Measurements from ENCODE around the gene FADS6. TPM values are rescaled to one million over a fixed set of nuclear protein-coding genes. Genes with fewer than 3 reads are reported as not detected.

FADS6 gene
- total RNA-seq, 1 donor from 2014 or later = 0.16 TPM

DNA sequence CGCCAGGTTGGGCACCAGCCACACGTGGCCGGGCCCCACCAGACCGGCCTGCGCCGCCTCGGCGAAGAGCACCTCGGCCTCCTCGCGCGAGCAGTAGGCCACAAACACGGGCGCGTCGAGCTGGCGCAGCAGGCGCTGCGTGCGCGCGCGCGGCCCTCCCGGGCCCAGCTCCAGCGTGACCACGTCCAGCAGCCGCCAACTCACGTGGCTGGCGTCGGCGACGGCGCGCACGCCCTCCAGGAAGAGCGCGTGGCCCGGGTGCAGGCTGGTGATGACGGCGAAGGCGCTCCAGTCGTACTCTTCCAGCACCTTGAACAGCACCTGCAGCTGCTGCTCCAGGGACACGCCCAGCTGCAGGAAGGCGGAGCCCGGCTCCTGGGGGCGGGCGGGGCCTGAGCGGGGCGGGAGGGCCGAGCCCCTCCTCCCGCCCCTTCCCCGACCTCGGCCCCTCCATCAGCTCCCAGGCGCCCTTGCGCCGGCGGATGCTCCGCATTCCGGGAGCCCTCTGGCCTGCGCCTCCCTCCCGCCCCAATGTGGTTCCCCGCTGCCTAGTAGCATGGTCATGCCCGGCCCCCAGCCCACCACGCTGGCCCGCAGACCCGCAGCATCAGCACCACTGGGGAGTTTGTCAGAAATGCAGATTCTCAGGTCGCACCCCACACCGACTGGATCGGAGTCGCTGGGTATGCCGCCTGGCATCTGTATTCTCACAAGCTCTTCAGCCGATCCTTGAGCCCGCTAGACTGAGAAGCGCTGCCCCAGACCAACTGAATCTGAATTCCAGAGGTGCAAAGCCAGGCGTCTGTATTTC lies 41.0 kb downstream of the FADS6 start:
- no peak for DNase-seq

DNA sequence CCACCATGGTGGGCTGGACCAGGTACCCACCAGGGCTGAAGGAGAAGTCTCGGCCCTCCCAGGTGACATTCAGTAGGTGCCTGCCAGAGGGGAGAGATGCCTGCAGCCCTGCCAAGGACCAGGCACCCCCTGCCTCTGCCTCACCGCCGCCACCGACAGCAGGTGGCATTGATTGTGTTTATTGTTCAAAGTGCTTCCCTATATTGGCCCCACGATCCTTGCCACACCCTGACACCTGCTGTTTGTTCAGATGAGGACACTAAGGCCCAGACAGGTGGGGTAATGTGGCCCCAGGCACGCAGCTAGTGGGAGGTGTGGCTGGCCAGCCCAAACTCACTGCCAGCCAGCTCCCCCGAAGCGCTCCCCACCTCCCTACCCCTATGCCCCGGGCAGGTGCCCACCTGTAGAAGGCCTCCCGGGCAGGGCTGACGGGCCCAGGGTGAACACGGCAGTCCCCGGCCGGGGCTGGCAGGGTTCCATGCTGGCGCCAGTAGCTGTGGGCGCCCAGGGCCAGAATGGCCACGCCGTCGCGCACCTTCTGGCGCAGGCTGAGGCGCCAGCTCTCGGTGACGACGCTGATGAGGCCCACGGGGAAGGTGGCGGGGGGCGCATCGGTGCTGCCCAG lies 41.7 kb downstream of the FADS6 start:
- DNase-seq = no peak

DNA sequence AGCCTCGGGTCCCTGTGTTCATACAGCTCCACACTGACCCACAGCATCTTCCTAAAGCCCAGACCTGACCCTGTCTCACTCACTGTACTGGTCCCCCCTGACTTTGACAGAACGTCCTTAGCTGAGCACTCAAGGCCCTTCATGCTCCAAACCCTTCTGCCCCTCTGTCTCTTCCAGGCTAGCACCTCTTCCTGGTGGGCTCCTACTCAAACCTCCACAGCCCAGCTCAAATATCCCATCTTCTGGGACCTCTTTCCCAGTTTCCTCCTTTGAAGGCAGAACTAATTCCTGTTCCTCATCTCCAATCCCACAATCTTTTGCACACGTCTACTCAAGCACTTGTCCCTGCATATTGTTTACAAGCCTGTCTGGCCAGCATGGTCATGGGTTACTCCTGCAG lies 42.5 kb downstream of the FADS6 start:
- no peak for DNase-seq

DNA sequence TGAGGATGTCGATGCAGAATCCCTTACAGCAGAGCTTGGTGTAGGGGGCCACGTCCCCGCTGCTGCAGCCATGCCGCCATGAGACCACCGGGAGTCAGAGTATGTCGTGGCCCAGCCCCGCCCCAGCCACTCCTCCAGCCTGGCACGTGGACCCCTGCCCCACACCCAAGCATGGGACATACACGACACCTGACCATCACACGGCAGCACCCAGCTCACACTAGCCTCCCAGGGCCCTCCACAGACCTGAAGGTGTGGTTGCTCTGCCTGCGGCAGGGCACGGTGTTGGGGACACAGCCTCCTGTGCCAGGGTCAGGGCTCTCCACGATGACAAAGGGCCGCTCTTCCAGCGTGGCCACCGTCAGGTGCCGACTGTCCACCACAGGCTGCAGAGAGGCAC lies 43.1 kb downstream of the FADS6 start:
- no peak for DNase-seq

DNA sequence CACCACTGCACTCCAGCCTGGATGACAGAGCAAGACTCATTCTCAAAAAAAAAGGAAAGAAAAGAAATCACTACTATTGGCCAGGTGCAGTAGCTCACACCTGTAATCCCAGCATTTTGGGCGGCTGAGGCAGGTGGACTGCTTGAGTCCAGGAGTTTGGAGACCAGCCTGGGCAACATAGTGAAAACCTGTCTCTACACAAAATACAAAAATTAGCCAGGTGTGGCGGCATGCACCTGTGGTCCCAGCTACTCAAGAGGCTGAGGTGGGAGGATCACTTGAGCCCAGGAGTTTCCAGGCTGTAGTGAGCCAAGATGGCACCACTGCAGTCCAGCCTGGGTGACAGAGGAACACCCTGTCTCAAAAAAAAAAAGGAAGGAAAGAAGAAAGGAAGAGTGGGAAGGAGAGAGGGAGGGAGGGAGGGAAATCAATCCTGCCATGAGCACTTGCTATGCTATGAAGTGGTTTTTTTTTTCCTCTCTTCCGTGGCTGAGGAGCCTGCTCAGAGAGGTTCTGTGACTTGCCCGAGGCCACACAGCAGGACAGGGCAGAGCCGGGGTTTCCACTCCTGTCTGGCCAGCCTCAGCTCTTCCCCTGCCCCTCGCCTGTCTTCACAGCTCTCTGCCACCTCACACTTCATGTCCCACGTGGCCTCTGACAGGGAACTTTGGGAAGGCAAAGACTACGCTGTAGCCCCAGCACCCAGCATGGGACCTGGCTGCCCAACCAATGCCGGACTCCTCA lies 44.6 kb downstream of the FADS6 start:
- no peak for DNase-seq

DNA sequence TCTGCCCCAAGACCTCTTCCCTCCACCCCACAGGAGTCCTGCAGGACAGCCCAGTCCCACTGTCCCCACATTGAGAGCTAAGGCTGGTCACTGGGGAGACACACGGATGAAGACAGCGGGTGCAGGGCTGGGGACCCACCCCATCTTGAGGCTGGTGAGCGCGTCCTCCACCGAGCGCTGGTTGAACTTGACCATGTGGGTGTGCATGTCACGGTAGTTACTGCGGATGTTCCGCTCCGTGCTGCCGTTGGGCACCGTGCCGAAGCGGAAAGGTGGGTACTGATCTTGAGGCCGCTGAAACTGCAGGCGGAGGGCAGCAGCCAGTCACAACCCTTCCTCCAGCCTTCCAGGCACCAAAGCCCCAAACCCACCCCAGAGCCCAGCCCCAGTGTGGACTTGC lies 46.8 kb downstream of the FADS6 start:
- no peak for DNase-seq

DNA sequence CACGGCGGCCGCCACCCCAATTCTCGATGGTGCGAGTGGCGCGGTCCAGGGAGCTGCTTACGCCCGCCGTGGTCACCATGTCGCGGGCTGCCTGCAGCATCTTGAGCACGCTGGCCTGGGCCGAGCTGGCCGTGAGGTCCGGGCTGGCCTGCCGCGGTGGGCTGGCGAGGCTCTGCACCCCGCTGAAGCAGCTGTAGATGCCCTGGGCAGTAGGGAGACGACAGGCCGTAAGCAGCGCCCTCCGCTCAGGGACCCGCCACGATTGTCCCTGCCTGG lies 50.1 kb downstream of the FADS6 start:
- DNase-seq = no peak

DNA sequence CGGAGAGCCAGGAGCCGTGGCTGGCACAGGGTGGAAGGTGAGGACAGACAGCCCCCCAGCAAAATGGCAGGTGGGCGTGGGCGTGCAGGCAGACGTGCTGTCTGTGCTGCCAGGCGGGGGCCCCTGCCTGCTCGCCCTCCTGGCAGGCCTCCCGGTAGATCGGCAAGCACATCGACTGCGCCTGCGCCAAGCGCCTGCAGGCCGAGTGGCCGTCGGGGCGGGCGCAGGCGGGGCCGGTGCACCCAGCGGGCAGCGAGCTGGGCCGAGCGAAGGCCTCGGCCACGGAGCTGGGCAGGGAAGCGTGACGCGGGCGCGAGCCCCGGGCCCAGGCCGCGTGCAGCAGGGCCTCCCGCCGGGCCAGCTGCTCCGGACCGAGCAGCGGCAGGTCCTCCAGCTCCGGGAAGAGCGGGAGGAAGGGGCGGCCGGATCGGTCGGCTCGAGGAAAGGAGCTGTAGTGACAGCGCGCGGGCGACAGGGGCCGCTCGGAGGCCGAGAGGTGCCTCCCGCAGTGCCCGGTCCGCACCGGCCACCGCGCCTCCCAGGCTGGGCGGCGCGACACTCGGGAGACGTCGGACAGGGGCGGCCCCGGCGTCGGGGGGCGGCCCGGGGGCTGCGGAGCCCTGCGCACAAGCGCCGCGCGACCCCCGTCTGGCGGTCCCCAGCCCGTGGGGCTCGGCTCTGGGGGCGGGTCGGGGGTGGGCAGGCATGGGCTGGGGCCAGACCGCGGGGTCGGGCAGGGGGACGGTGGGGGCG lies 50.7 kb downstream of the FADS6 start:
- DNase-seq = peak; percentile 31

DNA sequence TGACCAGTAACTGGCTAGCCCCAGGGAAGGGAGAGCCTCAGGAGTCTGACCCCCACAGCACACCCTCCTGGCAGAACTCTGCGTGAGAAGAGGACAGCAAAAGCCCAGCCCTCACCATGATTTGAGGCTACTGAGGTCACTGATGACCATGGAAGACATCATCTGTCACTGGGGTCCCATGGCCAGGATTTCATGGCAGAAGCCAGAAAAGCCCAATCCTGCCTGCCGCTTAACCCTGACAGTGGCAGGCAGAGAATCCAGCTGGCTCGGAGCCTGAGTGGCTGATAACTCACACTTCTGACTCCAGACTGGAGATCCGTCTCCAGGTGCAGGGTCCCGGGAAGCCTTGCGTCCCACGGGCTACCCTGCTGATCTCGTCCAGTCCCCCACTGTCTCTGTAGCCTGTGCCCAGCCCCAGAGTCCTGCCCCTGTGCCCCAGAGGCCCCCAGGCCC lies 51.3 kb downstream of the FADS6 start:
- no peak for DNase-seq

DNA sequence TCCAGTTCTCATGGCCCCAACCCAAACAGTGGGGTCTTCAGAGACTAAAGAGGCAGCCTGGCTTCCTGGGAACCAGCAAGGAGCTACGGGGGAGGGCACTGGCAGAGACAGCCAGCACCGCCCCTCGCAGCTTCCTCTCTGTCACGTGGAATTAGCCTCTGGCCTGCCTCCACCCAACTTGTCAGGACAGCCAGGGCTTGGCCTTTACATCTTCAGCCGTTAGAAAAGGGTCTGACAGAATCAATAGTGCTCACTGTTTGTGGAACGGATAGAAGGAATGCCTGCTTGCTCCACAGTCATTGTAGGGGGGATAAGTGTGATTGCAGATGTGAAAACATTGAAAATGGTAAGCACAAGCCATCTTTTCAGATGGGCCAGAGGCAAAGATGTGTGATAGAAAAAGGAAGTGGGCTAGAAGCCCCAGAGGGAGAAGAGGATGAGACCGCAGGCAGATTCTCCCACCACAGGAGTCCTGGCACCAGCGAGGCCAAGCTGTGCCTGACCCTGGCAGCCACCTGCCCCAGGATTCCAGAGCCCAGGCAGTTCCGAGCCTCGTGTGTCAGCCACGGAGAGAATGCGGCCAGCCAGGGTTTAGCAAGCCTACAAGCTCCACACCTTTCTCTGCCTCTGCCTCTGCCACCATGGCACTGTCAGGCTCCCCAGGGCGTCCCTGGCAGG lies 52.3 kb downstream of the FADS6 start:
- peak; percentile 22 for DNase-seq

DNA sequence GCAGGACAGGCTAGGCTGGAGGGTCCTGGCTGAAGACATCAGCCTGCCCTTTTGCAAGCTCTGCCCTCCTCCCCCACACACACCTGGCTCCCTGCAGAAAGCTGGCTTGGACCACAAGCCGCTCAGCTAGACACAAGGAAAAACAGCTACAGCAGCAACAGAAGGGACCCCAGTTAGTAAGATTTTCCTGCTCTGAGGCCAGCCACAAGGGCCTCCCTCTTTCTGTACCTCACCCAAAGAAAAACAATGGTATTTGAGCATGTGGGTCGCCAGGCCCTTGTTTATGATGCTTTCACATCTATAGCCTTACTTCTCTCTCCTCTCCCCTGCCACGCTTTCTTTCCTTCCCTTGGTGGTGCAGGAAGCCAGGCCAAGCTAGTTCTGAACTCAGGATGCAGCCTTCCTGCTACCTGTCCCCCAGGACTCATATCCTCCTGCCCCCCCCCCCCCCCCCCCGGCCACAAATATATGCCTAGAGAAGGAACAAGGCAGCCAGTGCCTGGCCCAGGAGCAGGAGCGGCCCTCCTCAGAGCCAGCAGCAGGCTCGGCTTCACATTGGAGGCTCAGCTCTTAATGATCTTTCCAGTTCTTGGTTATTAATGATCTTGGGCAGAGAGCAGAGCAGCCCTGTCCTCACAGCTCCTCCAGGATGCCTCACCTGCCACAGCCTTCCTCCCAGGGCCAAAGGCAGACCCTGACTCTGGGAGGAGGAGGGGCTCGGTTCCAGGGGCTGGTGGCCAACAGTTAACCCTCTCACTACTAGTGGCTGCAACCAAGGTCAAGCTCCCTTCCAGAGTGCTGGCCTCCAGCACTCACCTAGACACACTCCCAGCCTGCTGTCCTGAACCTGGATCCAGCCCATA lies 53.2 kb downstream of the FADS6 start:
- DNase-seq = no peak

DNA sequence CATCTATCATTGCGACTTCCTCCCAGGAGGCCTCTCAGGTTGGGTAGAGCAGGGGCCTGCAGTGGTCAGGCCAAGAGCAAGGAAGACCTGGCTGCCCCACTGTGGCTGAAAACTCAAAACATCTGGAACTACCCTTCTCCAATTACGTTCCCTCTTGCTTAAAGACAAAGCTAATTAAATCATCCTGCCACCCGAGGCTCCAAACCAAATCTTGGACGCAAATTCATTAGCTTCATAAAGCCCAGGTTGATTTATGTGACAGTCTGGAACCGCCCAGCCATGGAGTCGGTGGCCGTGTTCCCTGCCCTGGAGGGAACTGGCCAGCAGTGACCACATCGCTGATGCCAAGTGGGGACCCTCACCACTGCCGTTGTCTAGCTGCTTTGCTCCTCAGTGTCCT lies 55.2 kb downstream of the FADS6 start:
- DNase-seq = no peak

DNA sequence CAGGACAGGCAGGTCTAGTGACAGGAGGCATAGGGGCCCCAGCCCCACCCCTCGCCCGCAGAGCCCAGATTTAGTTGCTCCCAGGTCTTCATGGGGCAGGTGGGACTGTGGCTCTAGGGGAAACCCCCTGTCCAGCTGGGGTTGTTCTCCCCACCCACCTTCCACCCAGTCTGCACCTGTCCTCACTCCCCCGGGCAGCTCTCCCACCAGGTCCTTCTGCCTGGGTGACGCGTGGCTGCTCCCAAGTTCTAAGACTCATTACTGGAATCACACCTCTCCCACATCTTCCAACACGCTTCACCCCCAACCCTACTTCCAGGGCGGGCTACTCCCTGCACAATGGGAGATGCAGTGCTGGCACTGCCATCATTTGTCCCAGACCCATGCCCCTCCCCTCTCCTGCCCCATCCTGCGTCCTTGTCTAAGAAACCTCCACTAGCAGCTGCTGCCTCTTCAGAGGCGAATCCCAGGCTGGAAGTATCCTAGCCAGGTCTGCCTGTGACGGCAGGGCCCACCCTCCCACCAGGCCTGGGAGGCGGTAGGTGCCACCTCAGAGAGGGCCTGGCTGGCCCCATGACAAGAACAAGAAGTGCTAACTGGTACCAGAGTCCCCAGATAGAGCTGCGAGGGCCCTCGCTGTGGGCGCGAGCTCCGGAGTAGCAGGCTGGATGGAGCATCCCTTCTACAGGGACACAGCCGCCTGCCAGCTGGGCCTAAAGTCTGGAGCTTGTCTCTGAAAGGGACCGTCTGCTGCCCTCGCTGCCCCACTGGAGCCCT lies 56.6 kb downstream of the FADS6 start:
- DNase-seq = peak; percentile 26

DNA sequence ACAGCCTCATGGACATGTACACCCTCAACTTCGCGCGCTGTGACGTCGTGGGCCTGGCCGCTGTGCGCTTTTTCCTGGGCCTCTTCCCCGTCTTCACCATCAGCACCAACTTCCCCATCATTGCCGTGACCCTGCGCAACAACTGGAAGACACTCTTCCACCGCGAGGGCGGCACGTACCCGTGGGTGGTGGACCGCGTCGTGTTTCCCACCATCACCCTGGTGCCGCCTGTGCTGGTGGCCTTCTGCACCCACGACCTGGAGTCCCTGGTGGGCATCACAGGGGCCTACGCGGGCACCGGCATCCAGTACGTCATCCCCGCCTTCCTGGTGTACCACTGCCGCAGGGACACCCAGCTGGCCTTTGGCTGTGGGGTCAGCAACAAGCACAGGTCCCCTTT lies 57.2 kb downstream of the FADS6 start:
- no peak for DNase-seq

DNA sequence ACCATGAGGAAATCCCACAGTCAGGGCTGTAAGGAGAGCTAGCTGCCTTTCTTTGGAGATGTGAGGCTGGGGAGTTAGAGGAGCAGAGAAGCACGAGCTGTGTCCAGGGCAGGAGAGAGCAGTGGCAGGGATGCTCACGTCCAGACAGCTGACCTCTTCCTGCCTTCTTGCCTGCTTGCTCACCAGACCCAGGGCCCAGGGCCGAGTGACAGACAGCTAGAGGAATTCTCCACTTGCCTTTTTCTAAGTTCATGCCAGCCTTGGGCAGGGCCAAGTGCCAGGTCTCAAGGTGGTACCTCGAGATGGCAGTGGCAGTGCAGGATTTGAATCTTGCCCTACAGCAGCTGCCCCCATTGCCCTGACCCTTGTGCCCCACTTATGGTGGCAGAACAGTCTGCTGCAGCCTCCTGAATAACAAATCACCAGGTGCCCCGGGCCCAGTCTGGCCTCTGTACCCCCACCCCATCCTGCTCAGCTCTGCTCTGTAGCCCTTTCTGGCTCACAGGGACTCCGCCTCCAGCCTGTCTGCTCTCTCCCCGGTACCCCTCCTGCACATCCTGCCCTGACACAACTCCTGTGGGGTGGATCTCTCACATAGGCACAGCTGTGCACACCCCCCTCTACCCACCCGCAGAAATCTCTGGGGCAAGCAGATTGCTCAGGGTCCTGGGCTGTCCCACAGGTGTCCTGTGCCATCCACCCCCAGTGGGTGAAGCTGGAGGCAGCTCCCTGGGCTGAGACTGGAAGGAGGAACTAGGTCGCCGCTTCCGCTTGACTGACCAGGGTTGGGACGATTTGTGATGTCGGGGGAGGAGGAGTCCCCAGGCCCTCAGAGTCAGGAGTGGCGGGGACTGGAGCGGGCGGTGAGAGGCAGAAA lies 59.7 kb downstream of the FADS6 start:
- no peak for DNase-seq

DNA sequence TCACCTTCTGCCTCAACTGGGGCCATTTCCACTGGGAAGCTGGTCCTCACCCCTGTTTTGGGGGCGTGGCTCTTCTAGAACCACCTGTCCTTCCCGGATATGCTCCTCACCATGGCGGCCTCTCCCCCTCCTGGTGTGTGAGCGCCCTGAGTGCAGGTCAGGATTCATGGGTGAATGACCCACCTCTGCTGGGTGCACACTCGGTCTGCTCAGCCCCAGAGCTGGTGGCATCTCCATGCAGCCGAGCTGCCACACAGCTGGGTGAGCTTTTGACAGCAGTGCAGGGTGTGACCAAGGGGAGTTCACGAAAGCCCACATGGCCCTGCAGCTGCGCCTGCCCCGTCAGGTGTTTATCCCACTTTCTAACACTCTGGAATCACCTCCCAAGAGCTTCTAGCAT lies 61.0 kb downstream of the FADS6 start:
- no peak for DNase-seq

DNA sequence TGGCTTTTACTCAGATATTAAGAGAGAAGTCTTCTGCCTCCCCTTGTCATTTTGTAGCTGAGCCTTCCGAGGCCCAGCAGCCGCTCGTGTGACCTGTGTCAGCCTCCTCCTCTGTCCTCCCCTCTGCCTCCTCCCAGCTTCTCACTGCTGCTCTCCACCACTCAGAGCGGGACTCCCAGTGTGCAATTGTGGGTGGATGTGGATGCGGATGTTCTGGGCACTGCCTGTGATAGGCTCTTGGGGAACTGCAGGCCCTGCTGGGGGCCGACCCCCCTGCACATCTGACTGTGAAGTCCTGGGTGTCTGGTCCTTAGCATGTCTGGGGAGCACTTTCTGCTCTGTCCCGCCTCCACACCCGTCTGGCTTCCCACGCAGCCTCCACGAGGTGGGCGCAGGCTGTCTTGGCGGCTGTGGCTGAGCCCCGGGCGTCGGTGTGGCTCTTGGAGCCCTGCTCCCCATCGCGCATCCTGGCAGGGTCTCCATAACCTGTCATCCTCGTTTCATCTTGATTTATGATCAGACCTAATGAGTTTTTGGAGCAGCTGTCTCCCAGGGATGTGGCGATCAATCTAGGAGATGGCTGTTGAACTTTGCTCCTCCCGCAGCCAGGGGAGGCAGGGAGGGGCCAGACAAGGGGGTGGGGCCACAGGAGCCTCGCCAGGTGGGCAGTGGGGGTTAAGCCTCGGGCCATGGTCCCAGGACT lies 61.8 kb downstream of the FADS6 start:
- no peak for DNase-seq

DNA sequence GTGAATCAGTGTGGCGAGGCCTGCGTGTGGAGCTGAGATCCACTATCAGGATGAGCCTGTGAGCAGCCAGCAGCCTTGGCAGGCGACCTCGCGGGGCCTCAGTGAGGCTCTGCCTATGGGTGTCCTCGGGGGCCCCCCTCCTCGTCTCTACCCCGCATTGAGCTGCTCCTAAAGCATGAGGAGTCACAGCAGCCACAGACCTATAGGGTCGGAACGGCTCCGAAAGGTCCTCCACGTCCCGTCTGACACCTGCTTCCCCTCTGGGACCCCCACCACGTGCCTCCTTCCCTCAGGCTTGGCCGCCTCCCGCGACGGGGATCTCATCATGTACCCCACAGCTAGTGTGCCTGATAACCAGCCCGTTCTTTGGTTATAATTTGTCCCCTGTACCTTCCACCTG lies 62.6 kb downstream of the FADS6 start:
- no peak for DNase-seq

DNA sequence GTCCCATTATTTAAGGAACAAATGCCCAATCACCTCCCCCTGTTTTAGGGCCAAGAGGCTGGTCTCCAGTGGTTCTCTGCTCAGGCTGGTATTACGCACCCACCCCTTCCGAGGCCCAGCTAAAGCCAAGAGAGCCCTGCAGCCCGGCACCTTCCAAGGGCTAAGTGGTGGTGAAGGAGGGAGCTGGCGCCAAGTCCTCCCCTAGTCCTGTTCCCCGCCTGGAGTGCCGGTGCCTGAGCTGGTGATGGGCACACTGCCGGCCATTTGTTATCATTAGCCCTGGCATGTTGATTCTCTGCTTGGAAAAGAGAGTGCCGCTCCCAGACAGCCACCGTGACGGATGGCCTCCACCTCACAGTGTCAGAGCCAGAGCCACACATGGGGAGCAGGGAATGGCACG lies 65.6 kb downstream of the FADS6 start:
- no peak for DNase-seq

Measured in occipital lobe (tissue), 2 donors.